ENCODE data around the gene ENGASE. TPM values are rescaled to one million over a fixed set of nuclear protein-coding genes. Genes with fewer than 3 reads are reported as not detected.
A peak's percentile ranks its signal among the peaks of the same experiment; 100 is the strongest.

The ENGASE gene
- total and polyA plus RNA-seq, 2 of the 8 experiments (the other 6 are each of a cell fraction or from before 2014, with no cell fraction given), result 9.3 to 36.1 TPM

DNA sequence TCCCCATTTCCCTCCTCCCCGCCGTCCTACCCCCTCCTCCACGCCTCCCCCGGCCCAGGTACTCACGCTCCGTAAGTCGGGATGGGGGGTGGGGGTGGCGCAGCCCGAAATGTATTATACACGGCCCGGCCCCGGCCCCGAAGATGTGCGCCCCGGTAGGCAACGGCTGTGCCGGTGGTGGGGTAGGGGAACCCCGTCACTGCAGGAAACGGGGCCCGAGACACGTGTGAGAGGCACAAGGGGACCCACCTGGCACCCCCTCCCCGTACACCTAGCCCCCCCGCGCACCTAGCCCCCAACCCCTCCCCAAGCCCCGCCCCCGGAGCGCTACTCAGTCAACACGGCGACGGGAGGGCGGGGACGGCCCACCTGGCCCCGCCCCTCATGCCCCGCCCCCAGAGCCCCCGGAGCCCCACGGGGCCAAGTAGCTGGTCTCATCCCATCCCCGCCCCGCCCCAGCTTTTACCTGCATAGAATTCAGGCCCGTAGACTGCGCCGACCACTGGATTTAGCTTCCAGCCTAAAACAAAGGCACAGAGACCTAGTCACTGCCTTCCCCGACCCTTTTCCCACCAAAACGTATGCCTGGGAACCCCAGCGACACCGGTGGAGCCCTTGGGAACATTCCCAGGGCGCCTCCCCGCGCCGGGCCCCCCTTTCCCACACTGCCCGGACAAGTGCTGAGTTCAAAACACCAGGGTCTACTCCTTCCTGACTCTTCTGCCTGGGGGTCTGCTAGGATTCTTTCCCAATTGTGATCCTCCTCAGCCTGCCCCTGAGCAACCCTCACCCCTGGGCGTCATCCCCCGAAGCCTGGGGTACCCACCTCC lies 22.8 kb downstream of the ENGASE start:
- Histone ChIP-seq H3K79me2 (ENCODE audit: control insufficient read depth in 1 of 2, insufficient read depth in 2 of 2, low read length in 2 of 2) (no peaks in the 10 kb centered on the region), H3K4me1 (replicated peaks in 1 of 4; ENCODE audit: control insufficient read depth in 3 of 4, insufficient read depth in 4 of 4, low read length in 3 of 4) (peaks cover 0 to 16% (median 5%) of the 10 kb centered on the region in 4 experiments; a peak in 5 of 7 replicates), H3K56ac (replicated peaks; ENCODE audit: insufficient read length, low read depth, low read length) (no peak overlapping the region), H2BK15ac (ENCODE audit: low read length) (peak overlapping the region; percentile 81; the same call in 1 of the 2 replicates), H2BK20ac (ENCODE audit: low read length) (no peak overlapping the region), H3K9me3 (ENCODE audit: insufficient read depth in 2 of 2, low read depth in 1 of 2, low read length in 1 of 2) (no peaks in the 10 kb centered on the region), H3K4me3 (ENCODE audit: extremely low read depth in 1 of 4, insufficient read depth in 2 of 4, low read depth in 3 of 4, low read length in 4 of 4) (peak overlapping the region; percentile 36 to 68 (median 46)), H2BK120ac (replicated peaks; ENCODE audit: low read depth, low read length) (no peak overlapping the region), H3K14ac (ENCODE audit: insufficient read length) (no peak overlapping the region), H3K23me2 (ENCODE audit: low read depth, low read length) (no peaks in the 10 kb centered on the region), H3K18ac (ENCODE audit: extremely low read depth, low read length) (no peak overlapping the region), H3K79me1 (ENCODE audit: low read depth, low read length) (no peaks in the 10 kb centered on the region), H3K9ac (replicated peaks in 1 of 4; ENCODE audit: extremely low read depth in 1 of 4, low read depth in 3 of 4, low read length in 3 of 4) (peak overlapping the region in 1 of 4 experiments; percentile 56; a peak in 1 of 7 replicates), H2AFZ (ENCODE audit: low read length) (no peak overlapping the region), H2BK12ac (ENCODE audit: low read depth, low read length) (no peak overlapping the region), H4K5ac (ENCODE audit: insufficient read length, low read depth, low read length) (no peak overlapping the region), H2AK5ac (ENCODE audit: low read depth, low read length) (no peak overlapping the region), H3K23ac (ENCODE audit: insufficient read length) (no peak overlapping the region), H4K20me1 (replicated peaks in 1 of 2; ENCODE audit: control insufficient read depth in 1 of 2, insufficient read depth in 2 of 2, low read length in 2 of 2) (no peaks in the 10 kb centered on the region), H4K91ac (replicated peaks; ENCODE audit: insufficient read length, low read length) (no peak overlapping the region), H4K8ac (ENCODE audit: extremely low read depth, insufficient read depth, low read length) (no peak overlapping the region), H3K27me3 (replicated peaks in 1 of 4; ENCODE audit: control insufficient read depth in 3 of 4, extremely low read depth in 1 of 4, insufficient read depth in 3 of 4, low read length in 3 of 4) (no peaks in the 10 kb centered on the region), H3K4ac (replicated peaks; ENCODE audit: insufficient read length, low read depth, low read length) (no peak overlapping the region), H2BK5ac (ENCODE audit: low read depth, low read length) (no peak overlapping the region), H3K4me2 (ENCODE audit: insufficient read depth in 1 of 2, low read depth in 2 of 2, low read length in 2 of 2) (peak overlapping the region; percentile 63 to 69), H3K36me3 (ENCODE audit: control insufficient read depth in 2 of 4, insufficient read depth in 4 of 4, low read length in 3 of 4) (no peaks in the 10 kb centered on the region; a peak in 2 of 8 replicates), H3K27ac (ENCODE audit: low read depth, low read length) (no peak overlapping the region)
- ChIA-PET POLR2A (ENCODE audit: partially characterized antibody) (interaction anchor here (1.1 to 1.5 kb wide), 3 partner anchors 10 to 13 kb away, joined by 3 to 4 read pairs (median 4); no protein-coding TSS in a partner anchor), CTCF (ENCODE audit: partially characterized antibody) (interaction anchor here (0.6 to 2.4 kb wide), 13 partner anchors 9 to 307 kb away, joined by 3 to 18 read pairs (median 5); no protein-coding TSS in a partner anchor)
- TF ChIP-seq, protein P1, sequence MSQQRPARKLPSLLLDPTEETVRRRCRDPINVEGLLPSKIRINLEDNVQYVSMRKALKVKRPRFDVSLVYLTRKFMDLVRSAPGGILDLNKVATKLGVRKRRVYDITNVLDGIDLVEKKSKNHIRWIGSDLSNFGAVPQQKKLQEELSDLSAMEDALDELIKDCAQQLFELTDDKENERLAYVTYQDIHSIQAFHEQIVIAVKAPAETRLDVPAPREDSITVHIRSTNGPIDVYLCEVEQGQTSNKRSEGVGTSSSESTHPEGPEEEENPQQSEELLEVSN (IDR thresholded peaks at IDR 0.05), result peak; percentile 43; the same call in 1 of the 2 replicates
- TF ChIP-seq TAF1 (IDR thresholded peaks at IDR 0.05; ENCODE audit: low read depth, low read length) (no peak), CREB1 (IDR thresholded peaks at IDR 0.05) (no peak), GTF2F1 (IDR thresholded peaks at IDR 0.05; ENCODE audit: borderline replicate concordance, low read depth, low read length) (no peak), KDM4A (IDR thresholded peaks at IDR 0.05; ENCODE audit: low read depth, low read length, severe bottlenecking) (peak; percentile 47)
- TF ChIP-seq, protein P2, sequence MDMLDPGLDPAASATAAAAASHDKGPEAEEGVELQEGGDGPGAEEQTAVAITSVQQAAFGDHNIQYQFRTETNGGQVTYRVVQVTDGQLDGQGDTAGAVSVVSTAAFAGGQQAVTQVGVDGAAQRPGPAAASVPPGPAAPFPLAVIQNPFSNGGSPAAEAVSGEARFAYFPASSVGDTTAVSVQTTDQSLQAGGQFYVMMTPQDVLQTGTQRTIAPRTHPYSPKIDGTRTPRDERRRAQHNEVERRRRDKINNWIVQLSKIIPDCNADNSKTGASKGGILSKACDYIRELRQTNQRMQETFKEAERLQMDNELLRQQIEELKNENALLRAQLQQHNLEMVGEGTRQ (IDR thresholded peaks at IDR 0.05; ENCODE audit: low read length), result no peak
- FAIRE-seq (no peak), DNase-seq (ENCODE audit: low read depth in 1 of 2, low spot score in 2 of 2) (peak in 1 of 2 experiments; percentile 59)
- 57% methylated on average over 13 of the region's 52 CpGs; no CpG with 5 or more reads in 1 of the 2 experiments for WGBS, 2 experiments (ENCODE audit: extremely low coverage in 1 of 2, insufficient coverage in 1 of 2, insufficient read length in 1 of 2, insufficient replicate concordance in 2 of 2, low coverage in 1 of 2, low lambda C conversion rate in 2 of 2, missing lambda C conversion rate in 1 of 2)
